HUES6 (cell line): ENCODE measurements around the gene COL18A1.

Source experiments
- H3K27ac ChIP-seq: 2 replicates; pipeline ENCODE4 v1.7.0; 2013; ENCODE audit warnings: low read depth, mild to moderate bottlenecking, low read length, inconsistent platforms
- H3K27me3 ChIP-seq: 2 replicates; pipeline ENCODE4 v1.6.1; 2013; ENCODE audit warnings: low read length; ENCODE audit not compliant: control insufficient read depth, insufficient read depth
- H3K36me3 ChIP-seq: 2 replicates; pipeline ENCODE4 v1.6.1; 2013; ENCODE audit warnings: low read length; ENCODE audit not compliant: control insufficient read depth, insufficient read depth
- H3K4me1 ChIP-seq: 2 replicates; pipeline ENCODE4 v1.6.1; 2013; ENCODE audit warnings: low read length; ENCODE audit not compliant: control insufficient read depth, insufficient read depth
- H3K4me3 ChIP-seq: 2 replicates; pipeline ENCODE4 v1.5.1; 2013; ENCODE audit warnings: low read depth, low read length
- H3K9ac ChIP-seq: one replicate; pipeline ENCODE4 v1.6.1; 2013; ENCODE audit warnings: mild to moderate bottlenecking, low read length
- H3K9me3 ChIP-seq: 2 replicates; pipeline ENCODE4 v1.6.1; 2013; ENCODE audit warnings: low read depth, low read length; ENCODE audit not compliant: control insufficient read depth, insufficient read depth

Gene COL18A1

DNA sequence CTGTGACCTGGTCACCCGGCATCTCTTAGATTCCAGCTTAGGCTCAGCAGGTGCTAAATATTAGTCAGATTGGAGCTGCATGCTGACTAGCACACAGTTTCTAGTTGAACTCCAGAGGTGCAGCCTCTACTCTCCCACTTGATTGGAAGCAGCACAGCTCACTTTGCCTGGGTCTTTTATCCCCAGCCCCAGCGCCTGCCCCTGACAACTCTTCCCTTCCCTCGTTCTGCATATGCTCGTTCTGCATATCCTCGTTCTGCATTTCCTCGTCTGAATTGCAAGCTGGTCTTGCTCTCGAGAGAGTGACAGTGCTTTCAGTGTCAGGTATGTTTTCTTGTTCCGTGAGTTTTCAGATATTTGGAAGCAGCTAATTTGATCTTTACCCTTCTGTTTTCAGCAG lies 11.7 kb downstream of the COL18A1 start:
- H3K27ac ChIP-seq: 0 out of 2 replicates have a peak overlapping the region, but pooled peaks have one; percentile 22

DNA sequence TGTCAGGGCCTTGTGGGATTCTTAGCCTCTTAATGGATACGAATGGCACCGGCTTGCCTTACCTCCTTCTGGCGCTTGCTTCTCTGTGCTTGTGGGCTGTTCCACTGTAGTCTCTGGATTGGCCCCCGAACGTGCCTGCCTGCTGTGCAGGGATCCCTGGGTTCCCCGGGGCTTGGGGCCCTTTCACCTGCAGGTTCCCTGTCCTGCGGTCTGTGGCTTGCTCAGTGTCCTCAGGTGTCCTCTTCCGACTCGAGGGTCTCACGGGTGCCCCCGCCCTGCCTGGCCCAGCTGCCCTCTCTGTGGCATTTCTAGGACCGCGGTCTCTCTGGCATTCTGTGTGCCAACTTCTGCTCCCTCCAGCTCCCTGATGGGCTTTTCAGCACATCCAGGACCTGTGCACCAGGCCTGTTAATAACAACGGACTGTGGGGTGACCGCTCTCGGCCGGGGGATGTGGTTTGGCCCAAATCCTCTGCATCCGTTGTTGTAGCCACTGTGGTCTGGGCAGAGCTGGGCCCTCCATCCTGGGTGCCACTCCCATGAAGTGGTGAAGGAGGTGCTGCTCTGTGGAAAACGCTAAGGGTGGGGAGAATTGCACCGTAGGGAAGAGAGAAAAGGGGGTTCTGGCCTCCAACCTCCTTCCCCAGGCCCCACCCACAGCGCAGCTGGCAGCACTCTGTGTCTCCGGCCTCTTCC lies 12.4 kb downstream of the COL18A1 start:
- Histone ChIP-seq H3K9me3 (no peaks in the 10 kb centered on the region), H3K4me3 (no peak overlapping the region), H3K36me3 (peaks cover 39% of the 10 kb centered on the region), H3K27ac (peak overlapping the region; percentile 22; the same call in 1 of the 2 replicates), H3K27me3 (no peaks in the 10 kb centered on the region), H3K9ac (no peak overlapping the region), H3K4me1 (peaks cover 71% of the 10 kb centered on the region)

More for the DNA sequence above, 11.7 kb downstream of the COL18A1 start:
- no peak overlapping the region for H3K9ac ChIP-seq
- peaks cover 33% of the 10 kb centered on the region for H3K36me3 ChIP-seq
- no peaks in the 10 kb centered on the region for H3K9me3 ChIP-seq
- no peak overlapping the region for H3K4me3 ChIP-seq
- H3K27me3 ChIP-seq: no peaks in the 10 kb centered on the region
- peaks cover 66% of the 10 kb centered on the region for H3K4me1 ChIP-seq

DNA sequence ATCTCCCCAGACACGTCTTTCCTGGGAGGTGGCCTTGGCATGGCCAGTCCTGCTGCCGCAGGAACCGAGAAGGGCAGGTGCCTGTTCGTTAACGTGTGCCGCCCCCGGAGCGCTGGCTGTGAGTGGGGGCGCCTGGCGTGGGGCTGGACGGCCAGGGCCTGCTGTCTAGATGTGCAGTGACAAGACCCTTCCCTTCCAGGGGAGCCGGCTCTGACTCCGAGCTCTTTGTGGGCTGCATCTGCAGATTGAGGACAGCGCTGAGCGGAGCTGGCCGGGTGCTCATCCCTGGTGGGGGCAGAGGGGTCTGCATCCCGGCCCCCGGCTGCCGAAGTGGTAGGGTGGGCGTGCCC lies 13.0 kb downstream of the COL18A1 start:
- H3K27me3 ChIP-seq: no peaks in the 10 kb centered on the region
- H3K9ac ChIP-seq: no peak overlapping the region
- no peak overlapping the region; the same call in 1 of the 2 replicates for H3K27ac ChIP-seq
- no peak overlapping the region for H3K4me3 ChIP-seq
- H3K36me3 ChIP-seq: peaks cover 39% of the 10 kb centered on the region
- H3K4me1 ChIP-seq: peaks cover 67% of the 10 kb centered on the region
- no peaks in the 10 kb centered on the region for H3K9me3 ChIP-seq

DNA sequence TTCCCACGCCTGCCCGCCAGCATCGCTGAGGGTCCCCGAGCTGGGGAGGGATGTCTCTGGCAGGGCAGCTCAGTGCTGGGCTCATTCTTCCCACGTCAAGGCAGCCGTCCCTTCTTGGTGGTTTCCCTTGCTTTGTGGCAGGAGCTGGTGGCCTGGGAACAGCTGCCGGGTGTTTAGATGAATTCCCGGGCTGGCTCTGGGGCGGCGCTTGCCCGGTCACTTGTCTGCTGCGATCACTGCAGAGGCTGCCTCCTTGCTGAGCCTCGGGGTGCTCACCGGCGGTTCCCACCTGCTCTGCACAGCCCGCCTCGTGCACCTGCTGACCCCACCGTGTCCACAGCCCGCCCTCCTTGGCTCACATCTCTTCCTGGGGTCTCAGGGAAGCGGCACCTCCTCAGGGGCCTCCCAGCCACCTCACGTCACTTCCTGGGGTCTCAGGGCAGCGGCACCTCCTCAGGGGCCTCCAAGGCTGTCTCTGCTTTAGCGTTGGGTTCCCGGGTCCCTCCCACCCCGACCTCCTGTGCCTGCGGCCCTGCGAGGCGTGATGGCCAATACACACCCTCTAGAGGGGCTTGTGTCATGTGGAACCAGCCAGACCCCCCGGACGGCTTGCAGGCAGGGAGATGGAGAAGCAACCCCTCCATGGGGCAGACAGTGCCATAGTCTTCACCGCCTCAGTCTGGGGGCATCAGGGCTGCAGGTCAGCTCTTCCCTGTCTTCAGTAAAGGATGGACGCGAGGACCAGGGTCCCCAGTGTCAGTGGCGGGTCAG lies 13.5 kb downstream of the COL18A1 start:
- H3K4me1 ChIP-seq: peaks cover 64% of the 10 kb centered on the region
- no peak overlapping the region for H3K4me3 ChIP-seq
- no peak overlapping the region for H3K9ac ChIP-seq
- no peak overlapping the region for H3K27ac ChIP-seq
- H3K9me3 ChIP-seq: no peaks in the 10 kb centered on the region
- H3K27me3 ChIP-seq: no peaks in the 10 kb centered on the region
- H3K36me3 ChIP-seq: peaks cover 39% of the 10 kb centered on the region

DNA sequence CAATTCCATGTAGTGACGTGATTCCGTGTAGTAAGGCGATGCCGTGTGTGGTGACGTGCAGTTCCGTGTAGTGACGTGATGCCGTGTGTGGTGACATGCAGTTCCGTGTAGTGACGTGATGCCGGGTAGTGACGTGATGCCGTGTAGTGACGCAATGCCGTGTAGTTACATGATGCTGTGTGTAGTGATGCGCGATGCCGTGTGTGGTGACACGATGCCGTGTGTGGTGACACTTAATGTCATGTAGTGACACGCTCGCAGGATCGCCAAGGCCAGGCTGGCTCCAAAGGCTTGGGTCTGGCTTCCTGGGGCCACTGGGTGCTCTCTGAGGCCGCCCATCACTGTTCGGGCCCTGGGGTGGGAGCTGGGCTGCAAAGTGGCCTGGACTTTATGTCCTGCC lies 14.2 kb downstream of the COL18A1 start:
- Histone ChIP-seq H3K4me3 (no peak overlapping the region), H3K27ac (no peak overlapping the region), H3K4me1 (peaks cover 61% of the 10 kb centered on the region), H3K27me3 (no peaks in the 10 kb centered on the region), H3K36me3 (peaks cover 35% of the 10 kb centered on the region), H3K9me3 (no peaks in the 10 kb centered on the region), H3K9ac (no peak overlapping the region)

DNA sequence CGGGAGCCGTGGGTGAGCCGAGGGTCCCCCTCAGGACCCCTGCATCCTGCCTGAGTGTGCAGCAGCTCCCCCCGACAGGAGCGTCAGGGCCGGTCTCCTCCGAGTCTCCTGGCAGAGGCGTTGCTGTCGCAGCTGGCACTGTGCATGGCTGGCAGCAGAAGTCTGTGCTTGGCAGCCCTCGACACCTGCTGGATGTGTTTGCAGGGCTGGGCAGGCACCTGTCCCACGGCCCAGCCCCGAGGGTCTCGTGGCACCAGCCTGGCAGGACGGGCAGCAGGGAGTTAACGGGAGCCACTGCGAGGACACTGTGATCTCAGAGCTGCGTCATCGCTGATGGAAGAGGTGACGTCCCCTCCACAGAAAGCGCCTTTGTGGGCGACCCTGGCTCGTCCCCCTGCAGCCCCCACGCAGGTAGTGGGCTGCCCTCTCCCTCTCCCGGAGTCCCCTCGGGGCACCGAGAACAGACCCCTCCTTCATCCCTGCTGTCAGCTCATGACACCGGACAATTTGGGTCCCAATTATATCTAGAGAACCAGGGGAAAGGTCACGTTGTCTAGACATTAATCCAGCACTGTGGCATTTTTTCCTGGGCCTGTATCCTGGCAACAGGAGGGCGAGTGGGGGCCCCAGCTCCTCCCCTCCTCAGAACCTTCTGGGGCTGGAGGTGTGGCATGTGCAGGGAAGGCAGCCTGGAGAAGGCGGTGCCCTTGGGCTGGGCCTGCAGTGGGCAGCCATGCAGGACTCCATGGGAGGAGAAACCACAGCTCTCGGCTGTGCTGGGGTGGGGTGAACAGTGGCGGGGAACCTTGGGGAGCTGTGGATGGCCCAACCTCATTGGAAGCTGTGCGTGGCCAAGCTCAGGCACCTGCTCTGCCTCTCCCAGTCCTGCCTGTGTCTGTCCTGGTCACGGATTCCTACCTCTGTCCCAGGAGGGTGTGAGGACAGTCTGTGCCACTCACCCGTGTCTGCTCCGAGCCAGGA lies 15.4 kb downstream of the COL18A1 start:
- Histone ChIP-seq H3K27me3 (no peaks in the 10 kb centered on the region), H3K27ac (no peak overlapping the region), H3K36me3 (peaks cover 26% of the 10 kb centered on the region)

DNA sequence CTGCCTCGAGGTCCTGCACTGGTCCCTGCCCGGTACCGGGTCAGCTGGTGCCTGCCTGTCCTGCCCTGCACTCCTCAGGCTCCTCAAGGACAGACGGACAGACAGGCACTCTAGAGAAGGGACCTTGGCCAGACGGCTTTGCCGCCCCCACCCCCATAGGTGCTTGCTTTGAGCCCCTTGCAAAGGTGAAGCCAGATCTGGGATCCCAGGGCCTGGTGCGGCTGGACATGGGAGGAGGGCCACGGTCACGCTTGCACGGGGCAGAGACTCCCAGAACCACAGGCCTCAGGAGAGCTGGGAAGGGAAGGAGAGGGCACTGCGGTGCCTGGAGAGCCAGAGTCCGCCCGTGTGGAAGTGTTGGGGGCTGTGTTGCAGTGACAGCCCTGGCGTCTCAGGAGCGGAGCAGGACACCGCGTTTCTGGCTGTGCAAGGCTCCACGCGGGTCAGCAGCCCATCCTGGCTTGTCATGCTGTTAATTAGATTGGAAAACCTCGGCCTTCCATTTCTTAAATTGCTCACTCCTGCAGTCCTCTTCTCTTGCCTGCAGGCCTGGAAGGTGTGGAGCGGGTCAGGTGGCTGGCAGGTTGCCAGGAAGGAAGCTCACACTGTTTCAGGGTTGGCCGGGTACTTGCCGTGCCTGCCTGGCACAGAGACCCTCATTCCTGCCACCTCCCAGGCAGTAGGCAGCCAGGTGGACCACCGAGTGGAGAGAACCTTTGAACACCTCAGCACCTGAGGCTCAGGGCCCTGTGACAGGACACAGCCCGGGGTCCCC lies 16.3 kb downstream of the COL18A1 start:
- H3K4me3 ChIP-seq: no peak overlapping the region
- H3K27ac ChIP-seq: no peak overlapping the region
- peaks cover 26% of the 10 kb centered on the region for H3K36me3 ChIP-seq
- H3K9ac ChIP-seq: no peak overlapping the region
- H3K27me3 ChIP-seq: no peaks in the 10 kb centered on the region
- peaks cover 56% of the 10 kb centered on the region for H3K4me1 ChIP-seq
- no peaks in the 10 kb centered on the region for H3K9me3 ChIP-seq

More for the DNA sequence above, 15.4 kb downstream of the COL18A1 start:
- H3K4me1 ChIP-seq: peaks cover 60% of the 10 kb centered on the region
- no peaks in the 10 kb centered on the region for H3K9me3 ChIP-seq
- H3K9ac ChIP-seq: no peak overlapping the region
- no peak overlapping the region for H3K4me3 ChIP-seq

DNA sequence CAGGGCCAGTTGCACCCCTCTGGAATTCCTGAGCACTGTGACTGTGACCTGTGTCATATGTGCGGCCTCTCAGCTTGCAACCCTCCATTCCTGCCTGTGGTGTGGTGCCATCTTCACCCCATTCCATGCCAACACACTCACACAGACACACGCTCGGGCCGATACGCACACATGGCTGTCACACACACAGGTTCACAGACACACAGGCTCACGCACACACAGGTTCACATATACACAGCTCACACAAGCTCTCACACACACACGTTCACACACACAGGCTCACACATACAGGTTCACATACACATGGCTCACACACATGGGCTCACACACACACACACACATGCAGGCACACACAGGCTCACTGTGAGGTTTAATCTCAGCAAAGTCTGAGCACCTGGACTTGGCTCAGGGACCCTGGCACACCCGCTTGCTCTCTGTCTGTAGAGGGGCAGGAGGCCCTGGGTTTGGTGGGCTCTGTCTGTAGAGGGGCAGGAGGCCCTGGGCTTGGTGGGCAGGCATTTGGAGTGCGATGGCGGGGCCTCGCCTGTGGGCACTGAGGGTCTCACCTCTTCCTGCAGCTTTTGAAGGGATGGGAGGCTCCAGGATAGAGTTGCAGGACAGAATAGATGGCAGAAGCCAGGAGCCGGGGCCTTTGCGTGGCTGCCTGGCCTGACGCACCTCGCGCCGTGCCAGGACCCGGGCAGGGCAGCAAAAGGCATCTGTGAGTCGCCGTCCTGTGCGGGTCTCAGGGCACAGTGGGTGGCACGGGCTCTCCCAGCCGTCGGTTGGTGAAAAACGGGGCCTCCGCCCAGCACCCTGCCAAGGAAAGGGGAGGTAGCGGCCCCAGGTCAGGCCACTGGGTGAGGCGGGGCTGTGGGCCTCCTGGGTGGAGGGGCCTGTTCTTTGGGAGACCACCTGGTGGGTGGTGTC lies 17.1 kb downstream of the COL18A1 start:
- Histone ChIP-seq H3K9ac (no peak overlapping the region), H3K4me3 (no peak overlapping the region), H3K27ac (no peak overlapping the region), H3K36me3 (peaks cover 26% of the 10 kb centered on the region), H3K27me3 (no peaks in the 10 kb centered on the region), H3K9me3 (no peaks in the 10 kb centered on the region), H3K4me1 (peaks cover 56% of the 10 kb centered on the region)

DNA sequence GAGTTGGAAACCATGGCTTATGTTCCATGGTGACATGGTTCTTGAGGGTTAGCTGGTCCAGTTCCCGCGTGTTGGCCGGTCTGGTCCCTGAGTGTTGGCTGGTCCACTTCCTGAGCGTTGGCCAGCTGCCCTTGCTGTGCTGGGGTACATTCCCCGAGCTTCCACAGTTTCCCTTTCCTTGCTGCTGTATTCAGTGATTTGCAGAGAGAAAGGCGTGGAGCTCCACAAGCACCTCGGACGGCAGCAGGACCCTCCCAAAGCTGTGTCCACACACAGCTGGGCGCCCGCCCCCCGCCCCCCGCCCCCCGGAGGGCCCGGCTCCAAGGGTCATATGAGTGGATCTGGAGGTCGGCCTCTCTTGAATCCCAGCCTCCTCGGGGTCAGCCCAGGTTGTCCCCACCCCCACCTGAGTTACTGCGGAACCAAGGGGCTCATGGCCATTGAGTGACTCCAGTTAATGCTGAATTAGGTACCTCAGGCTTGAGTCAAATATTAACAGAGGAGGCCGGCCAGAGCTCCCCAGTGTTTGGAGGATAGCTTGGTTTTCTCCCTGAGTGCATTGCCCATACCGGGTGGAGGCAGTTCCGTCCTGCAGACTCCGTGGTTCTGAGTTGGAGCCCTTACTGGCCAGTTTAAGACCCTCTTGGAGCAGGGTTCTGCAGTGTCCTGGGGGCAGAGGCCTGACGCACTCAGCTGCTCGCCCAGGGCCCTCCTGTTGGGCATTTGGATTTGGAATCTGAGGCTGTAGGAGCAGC lies 18.4 kb downstream of the COL18A1 start:
- Histone ChIP-seq H3K4me3 (no peak overlapping the region), H3K36me3 (peaks cover 29% of the 10 kb centered on the region), H3K9ac (no peak overlapping the region), H3K4me1 (peaks cover 58% of the 10 kb centered on the region), H3K27me3 (no peaks in the 10 kb centered on the region), H3K9me3 (no peaks in the 10 kb centered on the region), H3K27ac (0 out of 2 replicates have a peak overlapping the region, but pooled peaks have one; percentile 34)
